Jurkat, Clone E6-1 (cell line): Measurements from ENCODE around the gene TRAF3IP1.

ENCODE experiments used
- DNase-seq: peaks from one replicate; pipeline ENCODE4 v3.0.0-alpha.2; 2011; ENCODE audit warnings: low read depth, low spot score
- H3K4me3 ChIP-seq: 2 replicates; pipeline ENCODE4 v1.5.1; 2011; ENCODE audit warnings: mild to moderate bottlenecking, low read length, control low read depth, moderate library complexity

TRAF3IP1 gene

DNA sequence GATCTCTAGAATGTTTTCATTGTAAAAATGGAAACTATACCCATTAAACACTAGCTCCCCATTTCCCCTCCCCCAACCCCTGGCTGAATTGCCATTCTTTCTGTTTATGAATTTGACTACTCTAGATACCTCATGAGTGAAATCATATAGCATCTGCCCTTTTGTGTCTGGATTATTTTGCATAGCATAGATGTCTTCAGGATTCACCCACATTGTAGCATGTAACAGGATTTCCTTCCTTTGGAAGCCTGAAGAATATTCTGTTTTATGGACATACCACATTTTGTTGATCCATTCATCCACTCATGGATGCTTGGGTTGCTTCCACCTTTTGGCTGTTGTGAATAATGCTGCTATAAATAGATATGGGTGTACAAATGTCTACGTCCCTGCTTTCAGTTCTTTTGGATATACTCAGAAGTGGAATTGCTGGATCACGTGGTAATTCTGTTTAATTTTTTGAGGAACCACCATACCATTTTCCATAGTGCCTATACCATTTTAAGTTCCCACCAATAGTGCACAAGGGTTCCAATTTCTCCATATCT lies 98.8 kb downstream of the TRAF3IP1 start:
- no peak for DNase-seq
- no peak overlapping the region for H3K4me3 ChIP-seq

DNA sequence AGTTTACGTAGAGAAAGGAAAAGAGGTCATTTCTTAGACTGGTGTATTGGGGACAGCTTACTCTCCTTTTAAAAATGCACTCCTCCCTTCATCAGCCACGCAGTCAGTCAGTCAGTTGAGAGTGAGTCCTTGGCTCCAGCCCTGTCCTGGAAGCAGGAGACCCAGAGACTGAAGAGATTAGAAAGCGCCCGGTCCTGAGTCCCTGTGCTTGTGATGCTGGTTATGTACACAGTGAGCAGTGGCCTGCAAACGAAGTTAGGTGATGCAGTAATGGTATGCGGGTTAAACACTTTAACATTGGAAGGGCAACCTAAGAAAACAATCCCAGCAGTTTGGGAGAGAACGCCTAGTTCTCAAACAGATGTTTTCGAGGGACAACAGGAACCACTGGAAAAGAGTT lies 100.1 kb downstream of the TRAF3IP1 start:
- DNase-seq, result no peak
- no peak overlapping the region for H3K4me3 ChIP-seq

DNA sequence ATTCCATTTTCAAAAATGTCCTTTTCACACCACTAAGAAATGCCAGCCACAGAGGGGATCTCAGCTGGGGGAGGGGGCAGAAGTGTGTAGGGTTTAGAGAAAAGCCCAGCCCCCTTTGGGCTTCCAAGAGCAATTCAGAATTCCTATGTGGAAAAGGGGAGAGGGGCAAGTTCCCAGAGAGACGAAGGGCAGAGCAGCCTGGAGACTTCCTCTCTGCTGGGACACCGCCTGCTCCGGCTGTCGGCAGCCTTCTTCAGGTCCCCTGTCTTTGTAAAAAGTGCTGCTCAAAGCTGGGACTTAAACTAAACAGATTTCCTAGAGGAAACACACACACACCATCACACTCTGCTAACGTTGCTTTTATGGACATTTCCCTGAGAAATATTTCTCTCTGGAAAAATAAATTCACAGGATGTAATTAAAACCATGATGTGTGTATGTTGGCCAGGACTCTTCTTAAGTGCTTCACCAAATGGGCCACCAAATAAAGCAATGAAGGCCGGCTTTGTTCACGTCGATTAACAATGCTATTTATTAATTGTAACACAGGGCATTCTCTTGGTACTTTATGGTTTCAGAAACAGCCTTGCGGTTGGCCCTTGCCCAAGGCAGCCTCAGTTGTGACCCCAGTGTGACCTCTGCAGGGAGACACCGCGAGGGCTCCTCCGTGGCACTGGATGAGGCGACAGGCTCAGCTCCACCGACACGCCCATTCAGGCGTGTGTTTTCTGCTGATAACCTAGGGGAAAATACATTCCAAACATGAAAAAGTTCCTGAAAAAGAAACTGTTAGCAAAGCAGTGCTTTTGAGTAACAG lies 100.8 kb downstream of the TRAF3IP1 start:
- no peak for DNase-seq
- no peak overlapping the region for H3K4me3 ChIP-seq

DNA sequence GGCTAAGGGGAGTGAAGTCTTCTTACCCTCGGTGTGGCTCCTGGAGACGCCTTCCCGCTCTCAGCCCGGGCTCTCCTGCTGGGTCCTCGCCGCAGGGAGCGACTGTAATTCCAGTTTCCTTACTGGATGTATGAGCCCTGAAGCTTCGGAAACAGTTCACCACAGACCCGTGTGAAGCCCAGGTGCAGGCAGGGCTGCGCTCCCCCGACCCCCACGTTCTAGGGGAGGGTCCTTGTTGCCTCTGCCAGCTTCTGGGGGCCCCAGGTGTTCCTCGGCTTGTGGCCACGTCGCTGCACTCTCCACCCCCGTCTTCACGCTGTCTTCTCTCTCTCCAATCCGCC lies 101.3 kb downstream of the TRAF3IP1 start:
- DNase-seq, result no peak
- H3K4me3 ChIP-seq, result no peak overlapping the region

- no peak overlapping the region for H3K4me3 ChIP-seq
- DNase-seq, result no peak
Measured at GRCh38 chr2:238422285-238422684, 102.0 kb downstream of the TRAF3IP1 start.

- no peak for DNase-seq
- H3K4me3 ChIP-seq, result no peak overlapping the region
Measured at GRCh38 chr2:238422940-238423339, 102.6 kb downstream of the TRAF3IP1 start.

DNA sequence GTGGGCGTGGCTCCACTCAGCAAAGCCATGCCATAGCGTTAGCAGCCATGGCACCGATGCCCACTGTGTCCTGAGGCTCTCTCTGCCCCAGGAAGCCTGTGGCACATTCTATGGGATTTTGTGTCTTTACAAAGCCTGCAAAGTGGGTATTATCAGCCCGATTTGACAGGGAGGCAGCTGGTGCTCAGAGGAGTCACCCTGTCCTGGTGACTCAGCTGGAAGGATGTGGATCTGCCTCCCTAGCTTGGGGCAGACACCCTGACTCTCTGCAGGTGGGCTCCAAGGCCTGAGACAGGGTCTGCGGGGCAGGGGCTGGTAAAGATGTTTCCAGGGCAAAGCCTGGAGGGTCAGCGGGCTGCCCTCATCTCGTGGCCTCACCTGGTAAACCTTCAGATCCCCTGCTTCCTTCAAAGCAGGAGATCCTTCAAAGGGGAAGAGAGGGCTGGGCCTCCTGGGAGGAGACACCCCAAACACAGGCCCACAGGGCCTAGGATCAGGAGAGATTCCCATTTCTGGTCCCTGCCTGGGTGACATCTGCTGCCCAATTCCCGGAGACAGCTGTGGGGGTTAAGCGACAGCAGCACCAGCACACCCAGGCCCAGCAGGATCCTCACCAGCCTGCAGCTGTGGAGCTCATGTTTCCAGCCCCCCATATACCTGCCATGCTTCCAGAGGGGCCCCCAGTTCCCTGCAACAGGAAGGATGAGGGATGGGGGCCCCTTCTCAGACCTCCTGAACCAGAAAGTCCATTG lies 103.4 kb downstream of the TRAF3IP1 start:
- no peak overlapping the region for H3K4me3 ChIP-seq
- no peak for DNase-seq

GRCh38 chr2:238424313-238424700 lies 104.0 kb downstream of the TRAF3IP1 start:
- no peak for DNase-seq
- H3K4me3 ChIP-seq, result no peak overlapping the region

DNA sequence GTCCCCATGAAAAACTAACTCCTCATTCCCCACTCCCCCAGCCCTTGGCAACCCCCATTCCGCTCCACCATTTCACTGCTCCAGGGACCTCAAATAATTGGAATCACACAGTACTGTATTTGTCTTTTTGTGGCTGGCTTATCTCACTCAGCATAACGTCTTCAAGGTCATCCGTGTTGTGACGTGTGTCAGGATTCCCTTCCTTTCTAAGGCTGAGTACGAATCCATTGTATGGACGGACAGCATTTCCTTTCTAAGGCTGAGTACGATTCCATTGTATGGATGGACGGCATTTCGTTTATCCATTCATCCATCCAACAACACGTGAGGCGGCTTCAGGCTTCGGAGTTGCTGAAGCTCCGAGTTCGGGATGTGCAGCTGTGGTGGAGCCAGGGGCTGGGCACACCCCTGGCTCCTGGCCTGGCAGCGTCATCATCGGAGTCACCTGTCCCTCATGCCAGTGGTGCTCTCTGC lies 105.2 kb downstream of the TRAF3IP1 start:
- peak overlapping the region; percentile 96 for H3K4me3 ChIP-seq
- no peak for DNase-seq

- H3K4me3 ChIP-seq, result peak overlapping the region; percentile 96
- peak; percentile 29 for DNase-seq
Measured at GRCh38 chr2:238425979-238426567, 105.8 kb downstream of the TRAF3IP1 start.

- DNase-seq, result peak; percentile 77
- H3K4me3 ChIP-seq, result peak within 1 kb of the TSS; percentile 96
Measured at GRCh38 chr2:238426568-238427434, 106.5 kb downstream of the TRAF3IP1 start, which contains the start of gene ASB1. TSS of gene ASB1 (plus strand) at chr2:238426927. CDS start at chr2:238427071, 144 bp downstream.

GRCh38 chr2:238427435-238428162 lies 107.3 kb downstream of the TRAF3IP1 start:
- H3K4me3 ChIP-seq, result peak overlapping the region; percentile 96
- DNase-seq, result no peak

GRCh38 chr2:238428866-238429265 lies 108.5 kb downstream of the TRAF3IP1 start:
- no peak for DNase-seq
- H3K4me3 ChIP-seq, result no peak overlapping the region

DNA sequence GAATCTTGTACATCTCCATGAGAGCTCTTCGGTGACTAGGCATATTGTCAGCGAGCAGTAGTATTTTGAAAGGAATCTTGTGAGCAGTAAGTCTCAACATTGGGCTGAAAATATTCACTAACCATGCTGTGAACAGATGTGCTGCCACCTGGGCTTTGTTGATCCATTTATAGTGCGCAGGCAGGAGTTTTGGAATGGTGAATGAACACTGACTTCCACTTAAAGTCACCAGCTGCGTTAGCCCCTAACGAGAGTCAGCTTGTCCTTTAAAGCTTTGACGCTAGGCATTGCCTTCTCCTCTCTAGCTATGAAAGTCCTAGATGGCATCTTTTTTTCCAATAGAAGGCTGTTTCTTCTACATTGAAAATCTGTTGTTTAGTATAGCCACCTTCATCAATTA lies 110.5 kb downstream of the TRAF3IP1 start:
- no peak overlapping the region for H3K4me3 ChIP-seq
- DNase-seq, result no peak

DNA sequence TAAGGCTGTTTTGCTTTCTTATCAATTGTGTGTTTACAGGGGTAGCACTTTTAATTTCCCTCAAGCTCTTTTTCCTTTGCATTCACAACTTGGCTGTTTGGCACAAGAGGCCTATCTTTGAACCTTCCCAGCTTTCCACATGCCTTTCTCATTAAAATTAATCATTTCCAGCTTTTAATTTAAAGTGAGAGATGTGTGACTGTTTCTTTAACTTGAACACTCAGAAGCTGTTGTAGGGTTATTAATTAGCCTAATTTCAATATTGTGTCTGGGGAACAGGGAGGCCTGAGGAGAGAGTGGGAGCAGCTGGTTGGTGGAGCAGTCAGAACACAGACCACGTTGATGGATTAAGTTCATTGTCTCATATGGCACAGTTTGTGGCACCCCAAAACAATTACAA lies 111.1 kb downstream of the TRAF3IP1 start:
- no peak for DNase-seq
- H3K4me3 ChIP-seq, result no peak overlapping the region

GRCh38 chr2:238433300-238433915 lies 113.1 kb downstream of the TRAF3IP1 start:
- no peak for DNase-seq
- H3K4me3 ChIP-seq, result no peak overlapping the region

DNA sequence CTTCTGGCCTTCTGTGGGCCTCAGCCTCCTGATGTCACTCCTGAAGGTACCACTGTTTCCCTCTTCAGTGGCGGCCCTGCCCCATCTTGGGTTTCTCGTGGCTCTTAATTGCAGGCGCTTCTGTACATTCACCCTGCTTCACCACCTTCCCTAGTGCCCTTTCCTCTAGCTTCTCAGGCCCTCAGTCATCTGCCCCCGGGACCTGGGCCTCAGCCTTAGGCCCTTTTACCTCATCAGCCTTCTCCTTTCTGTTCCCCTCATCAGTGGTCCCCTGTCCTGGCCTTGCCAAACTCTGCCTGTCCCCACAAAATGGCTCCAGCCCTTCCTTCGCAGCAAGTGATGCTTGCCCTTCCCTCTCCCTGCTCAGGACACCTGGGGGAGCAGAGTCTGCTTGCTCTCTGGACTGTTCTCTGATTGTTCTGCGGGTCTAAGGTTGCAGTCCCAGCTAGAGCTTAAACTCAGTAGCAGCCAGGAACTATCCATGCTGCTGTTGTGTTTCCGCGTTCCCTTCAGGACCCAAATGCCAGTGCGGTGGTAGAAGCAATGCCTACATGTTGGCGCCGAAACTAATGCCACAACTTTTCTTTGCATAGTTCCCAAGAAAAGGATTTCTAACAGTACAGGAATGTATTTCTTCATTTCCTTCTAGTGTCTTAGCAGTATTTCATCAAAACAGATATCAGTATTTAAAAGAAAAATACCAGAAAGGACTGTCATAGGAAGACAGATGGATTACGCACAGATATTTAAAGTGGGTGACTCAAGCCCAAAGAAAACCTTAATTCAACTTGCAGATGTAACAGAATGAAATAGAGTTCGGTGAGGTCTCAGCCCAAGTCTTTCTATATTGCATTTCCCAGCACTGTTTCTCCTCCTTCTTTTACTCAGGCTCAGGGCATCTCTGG lies 113.9 kb downstream of the TRAF3IP1 start:
- H3K4me3 ChIP-seq, result no peak overlapping the region
- DNase-seq, result no peak
